ENCODE results near the gene ONECUT3. TPM values are rescaled to one million over a fixed set of nuclear protein-coding genes. Genes with fewer than 3 reads are reported as not detected.
A peak's percentile ranks its signal among the peaks of the same experiment; 100 is the strongest.

The ONECUT3 gene
- total RNA-seq, 6 experiments from 2014 or later = not detected

- Histone ChIP-seq H3K36me3 (peaks cover 0 to 42% (median 15%) of the 10 kb centered on the region in 4 donors), H3K9me3 (no peaks in the 10 kb centered on the region), H3K4me3 (no peak overlapping the region), H3K27ac (no peak overlapping the region), H3K4me1 (peaks cover 0 to 24% (median 6%) of the 10 kb centered on the region in 4 donors), H3K27me3 (no peaks in the 10 kb centered on the region)
- intact Hi-C loops (cut with DNase I) = no loop called here
- TF ChIP-seq CTCF (IDR thresholded peaks at IDR 0.05) = no peak
- no peak for TF ChIP-seq POLR2A (IDR thresholded peaks at IDR 0.05)
- no peak for ATAC-seq
- no CpG with 5 or more reads among the region's 36 CpGs for WGBS (ENCODE audit: insufficient coverage, low coverage, low lambda C conversion rate, missing lambda C conversion rate)
- DNase-seq = no peak
These were observed 70.4 kb downstream of the ONECUT3 start for GRCh38 chr19:1823539-1824251.

GRCh38 chr19:1824252-1824622, 70.9 kb downstream of the ONECUT3 start:
- Histone ChIP-seq H3K36me3 (peaks cover 0 to 37% (median 13%) of the 10 kb centered on the region in 4 donors), H3K4me3 (no peak overlapping the region), H3K27me3 (no peaks in the 10 kb centered on the region), H3K9me3 (no peaks in the 10 kb centered on the region), H3K4me1 (peaks cover 0 to 24% (median 6%) of the 10 kb centered on the region in 4 donors), H3K27ac (no peak overlapping the region)
- WGBS (ENCODE audit: insufficient coverage, low coverage, low lambda C conversion rate, missing lambda C conversion rate) = 44% methylated on average over 7 of the region's 14 CpGs
- intact Hi-C loops (cut with DNase I) = no loop called here
- no peak for ATAC-seq
- no peak for TF ChIP-seq CTCF (IDR thresholded peaks at IDR 0.05)
- TF ChIP-seq POLR2A (IDR thresholded peaks at IDR 0.05) = no peak
- DNase-seq = no peak

GRCh38 chr19:1825909-1826556, 72.7 kb downstream of the ONECUT3 start:
- intact Hi-C loops (cut with DNase I) = no loop called here
- DNase-seq = peak; percentile 78 to 83 (median 81)

More at GRCh38 chr19:1825909-1826556, 72.7 kb downstream of the ONECUT3 start:
- TF ChIP-seq CTCF (IDR thresholded peaks at IDR 0.05) (peak; percentile 86 to 90 (median 86)), POLR2A (IDR thresholded peaks at IDR 0.05) (no peak)
- H3K9me3 ChIP-seq = no peaks in the 10 kb centered on the region
- 23% methylated on average over 13 of the region's 15 CpGs for WGBS (ENCODE audit: insufficient coverage, low coverage, low lambda C conversion rate, missing lambda C conversion rate)
- no peak overlapping the region for H3K4me3 ChIP-seq
- no peaks in the 10 kb centered on the region for H3K27me3 ChIP-seq
- peaks cover 0 to 21% (median under 1%) of the 10 kb centered on the region in 4 donors for H3K36me3 ChIP-seq
- peaks cover 0 to 36% (median 6%) of the 10 kb centered on the region in 4 donors for H3K4me1 ChIP-seq
- peak; percentile 73 to 82 (median 78) for ATAC-seq
- H3K27ac ChIP-seq = no peak overlapping the region
